HepG2 (cell line): Measurements from ENCODE around the gene CPVL. TPM values are rescaled to one million over a fixed set of nuclear protein-coding genes. Genes with fewer than 3 reads are reported as not detected.
A peak's percentile ranks its signal among the peaks of the same experiment; 100 is the strongest.

Source experiments
- ATF1 ChIP-seq: IDR thresholded peaks from 2 replicates; pipeline ENCODE4 v1.6.1; 2016; ENCODE audit warnings: mild to moderate bottlenecking, control low read depth
- DNMT3B ChIP-seq: conservative IDR thresholded peaks from 2 replicates; pipeline ENCODE4 v1.6.1; 2016; ENCODE audit warnings: missing biosample characterization, control low read depth
- E2F1 ChIP-seq: sonication (generic); formaldehyde crosslinking; IDR thresholded peaks from 2 replicates; pipeline ENCODE4 v1.5.0; 2020; ENCODE audit warnings: missing genetic modification reagents
- ETV6 ChIP-seq: sonication (generic); formaldehyde crosslinking; conservative IDR thresholded peaks from 2 replicates; pipeline ENCODE4 v1.4.0; 2020; ENCODE audit warnings: missing genetic modification reagents
- HNF1A ChIP-seq, 2 experiments: sonication (generic) in 1 of 2; formaldehyde crosslinking in 1 of 2; IDR thresholded peaks; 2 replicates each; pipeline versions ENCODE4 v1.4.0 to v1.6.1; 2016 to 2020; ENCODE audit warnings: borderline replicate concordance in 1 of 2, low read depth in 1 of 2, mild to moderate bottlenecking in 1 of 2, missing genetic modification reagents in 1 of 2
- MTF2 ChIP-seq: sonication (generic); formaldehyde crosslinking; IDR thresholded peaks from 2 replicates; pipeline ENCODE4 v1.5.0; 2020; ENCODE audit warnings: missing genetic modification reagents, borderline replicate concordance
- RBM39 ChIP-seq: fragments of 200-400 bp; formaldehyde crosslinking; IDR thresholded peaks from one replicate; pipeline ENCODE4 v1.6.1; 2018; ENCODE audit warnings: antibody characterized with exemption, mild to moderate bottlenecking, low read depth, low read length; ENCODE audit not compliant: poor library complexity, severe bottlenecking
- RXRA ChIP-seq: sonication (generic); formaldehyde crosslinking; IDR thresholded peaks from 2 replicates; pipeline ENCODE4 v1.5.1; 2020; ENCODE audit warnings: missing genetic modification reagents
- SETDB1 ChIP-seq: sonication (generic); formaldehyde crosslinking; IDR thresholded peaks from 2 replicates; pipeline ENCODE4 v1.5.1; 2020; ENCODE audit warnings: missing genetic modification reagents, mild to moderate bottlenecking, borderline replicate concordance
- TBX3 ChIP-seq: fragments of 450-650 bp; IDR thresholded peaks from 2 replicates; pipeline ENCODE4 v1.6.1; 2017; ENCODE audit warnings: antibody characterized with exemption, mild to moderate bottlenecking, inconsistent platforms, borderline replicate concordance
- TEAD2 ChIP-seq: sonication (generic); formaldehyde crosslinking; IDR thresholded peaks from 2 replicates; pipeline ENCODE4 v1.9.0; 2021; ENCODE audit warnings: missing genetic modification reagents
- YEATS2 ChIP-seq: sonication (generic); formaldehyde crosslinking; IDR thresholded peaks from 2 replicates; pipeline ENCODE4 v1.4.0; 2020; ENCODE audit warnings: missing genetic modification reagents, borderline replicate concordance
- ZBTB2 ChIP-seq: sonication (generic); formaldehyde crosslinking; IDR thresholded peaks from 2 replicates; pipeline ENCODE4 v1.8.0; 2022; ENCODE audit warnings: low read depth, missing genetic modification reagents
- ZBTB26 ChIP-seq: IDR thresholded peaks from 2 replicates; pipeline ENCODE4 v1.6.1; 2016; ENCODE audit warnings: missing compliant biosample characterization, missing genetic modification reagents, borderline replicate concordance
- ZFP62 ChIP-seq: sonication (generic); formaldehyde crosslinking; IDR thresholded peaks from 2 replicates; pipeline ENCODE4 v1.4.0; 2020; ENCODE audit warnings: missing genetic modification reagents
- ZNF503 ChIP-seq: sonication (generic); formaldehyde crosslinking; IDR thresholded peaks from 2 replicates; pipeline ENCODE4 v1.4.0; 2020; ENCODE audit warnings: missing genetic modification reagents
- ZNF678 ChIP-seq: sonication (generic); formaldehyde crosslinking; IDR thresholded peaks from 2 replicates; pipeline ENCODE4 v1.4.0; 2020; ENCODE audit warnings: mild to moderate bottlenecking, missing genetic modification reagents
- polyA plus RNA-seq, 8 experiments: library from polyadenylated mRNA; depleted of rRNA in 3 of 8; stranded (reverse) in 7 of 8; unstranded in 1 of 8; fragments of >200 nt; fragmentation: Illumina TruSeq in 4 of 8; extraction: Trizol in 4 of 8; gene quantifications; 2 replicates each; pipeline versions ENCODE4 v1.2.1 to v1.2.3, GENCODE V29; 2011 to 2016; ENCODE audit warnings: low read depth in 4 of 8, missing spikeins in 1 of 8, mixed read lengths in 1 of 8; ENCODE audit not compliant: insufficient read depth in 1 of 8
- total RNA-seq, 5 experiments: library from RNA; depleted of rRNA; stranded (reverse); fragments of >200 nt; fragmentation: Illumina TruSeq; extraction: Trizol; gene quantifications; 2 replicates each; pipeline ENCODE4 v1.2.3, GENCODE V29; 2016; ENCODE audit warnings: low read depth in 1 of 5

CPVL gene
- total and polyA plus RNA-seq, 2 of the 13 experiments (the other 11 are each of a cell fraction or from before 2014, with no cell fraction given): 59.2 to 294 TPM

- TF ChIP-seq MTF2: no peak
- TF ChIP-seq ETV6 (CRISPR knock-in tag): no peak
- no peak for TF ChIP-seq ATF1 (CRISPR knock-in tag)
- no peak for TF ChIP-seq E2F1
- TF ChIP-seq ZFP62 (CRISPR knock-in tag): no peak
- TF ChIP-seq ZNF503 (CRISPR knock-in tag): peak; percentile 82; the same call in 1 of the 2 replicates
- TF ChIP-seq ZBTB2 (CRISPR knock-in tag): no peak
- TF ChIP-seq ZNF678: no peak
- peak; percentile 97 for TF ChIP-seq RXRA (CRISPR knock-in tag)
- peak; percentile 88 for TF ChIP-seq TBX3
- TF ChIP-seq HNF1A (IDR thresholded peaks at IDR 0.05; ENCODE audit: low read depth): no peak; the same call in 1 of the 2 replicates
- peak; percentile 80; the same call in 1 of the 2 replicates for TF ChIP-seq HNF1A (CRISPR knock-in tag; IDR thresholded peaks at IDR 0.05; ENCODE audit: borderline replicate concordance)
- TF ChIP-seq YEATS2 (CRISPR knock-in tag): peak; percentile 48; the same call in 1 of the 2 replicates
- TF ChIP-seq SETDB1 (CRISPR knock-in tag): no peak
- TF ChIP-seq ZBTB26: no peak
- TF ChIP-seq DNMT3B (CRISPR knock-in tag): no peak; the same call in 1 of the 2 replicates
- TF ChIP-seq RBM39: no peak
- TF ChIP-seq TEAD2 (CRISPR knock-in tag): no peak
These were observed 46.2 kb downstream of the CPVL start (continued) for GRCh38 chr7:29099896-29100847.
